ENCODE results near the gene EXD1.
"Not testable (repeated sequence)": the region's sequence is repeated elsewhere in the genome, so short reads cannot be mapped to it uniquely, and the experiment has no call there.

EXD1 gene

GRCh38 chr15:41139619-41140018, 90.9 kb downstream of the EXD1 start:
- no peak for DNase-seq (ENCODE audit: low read depth)

DNA sequence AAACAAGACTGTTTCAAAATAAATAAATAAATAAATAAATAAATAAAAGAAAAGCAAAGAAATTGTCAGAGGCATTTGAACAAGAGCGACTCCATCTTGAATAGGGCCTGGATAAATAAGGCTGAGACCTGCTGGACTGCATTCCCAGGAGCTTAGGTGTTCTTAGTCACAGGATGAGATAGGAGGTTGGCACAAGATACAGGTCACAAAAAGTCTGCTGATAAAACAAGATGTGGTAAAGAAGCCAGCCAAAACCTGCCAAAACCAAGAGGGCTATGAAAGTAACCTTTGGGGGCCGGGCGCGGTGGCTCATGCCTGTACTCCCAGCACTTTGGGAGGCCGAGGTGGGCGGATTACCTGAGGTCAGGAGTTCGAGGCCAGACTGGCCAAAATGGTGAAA, 91.4 kb downstream of the EXD1 start:
- not testable (repeated sequence) for DNase-seq (ENCODE audit: low read depth)

DNA sequence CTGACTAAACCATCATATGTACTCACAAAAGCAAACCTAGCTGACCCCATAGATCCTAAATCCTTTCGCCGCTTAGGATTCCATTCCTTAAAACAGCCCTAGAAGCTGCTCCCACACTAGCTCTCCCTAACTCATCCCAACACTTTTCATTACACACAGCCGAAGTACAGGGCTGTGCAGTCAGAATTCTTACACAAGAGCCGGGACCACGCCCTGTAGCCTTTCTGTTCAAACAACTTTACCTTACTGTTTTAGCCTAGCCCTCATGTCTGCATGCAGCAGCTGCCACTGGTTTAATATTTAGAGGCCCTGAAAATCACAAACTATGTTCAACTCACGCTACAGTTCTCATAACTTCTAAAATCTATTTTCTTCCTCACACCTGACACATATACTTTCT, 95.0 kb downstream of the EXD1 start:
- not testable (repeated sequence) for DNase-seq (ENCODE audit: low read depth)

DNA sequence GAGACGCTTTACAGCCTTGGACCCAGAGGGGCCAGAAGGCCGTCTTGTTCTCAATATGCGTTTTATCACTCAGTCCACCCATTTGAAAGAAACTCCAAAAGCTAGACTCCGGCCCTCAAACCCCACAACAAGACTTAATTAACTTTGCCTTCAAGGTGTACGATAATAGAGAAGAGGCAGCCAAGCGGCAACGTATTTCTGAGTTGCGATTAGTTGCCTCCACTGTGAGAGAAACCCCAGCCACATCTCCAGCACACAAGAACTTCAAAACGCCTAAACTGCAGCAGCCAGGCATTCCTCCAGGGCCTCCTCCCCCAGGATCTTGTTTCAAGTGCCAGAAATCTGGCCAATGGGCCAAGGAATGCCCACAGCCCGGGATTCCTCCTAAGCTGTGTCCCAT, 97.1 kb downstream of the EXD1 start:
- DNase-seq (ENCODE audit: low read depth) = no peak

All from stimulated activated CD8-positive, alpha-beta memory T cell treated with anti-CD3 and anti-CD28 coated beads, Interleukin-15, amount 100 ng/mL, for 24 hours (primary cell).